Endothelial cell of umbilical vein (primary cell): ENCODE data around the gene ABR.

Source experiments
- CTCF ChIP-seq, 2 donors: IDR thresholded peaks; 1 replicate in 1 of 2; 2 replicates in 1 of 2; pipeline ENCODE4 v1.5.1; 2011; ENCODE audit warnings: low read length in 2 of 2, mild to moderate bottlenecking in 2 of 2, moderate library complexity in 2 of 2, control low read depth in 1 of 2, inconsistent platforms in 1 of 2, low read depth in 1 of 2; ENCODE audit not compliant: insufficient read depth in 1 of 2; ENCODE audit errors: extremely low read depth in 1 of 2
- EZH2 ChIP-seq: IDR thresholded peaks from 2 replicates; pipeline ENCODE4 v1.6.1; 2012; ENCODE audit warnings: borderline replicate concordance, low read depth, mild to moderate bottlenecking, moderate library complexity, low read length, inconsistent platforms; ENCODE audit not compliant: severe bottlenecking
- FOS ChIP-seq: IDR thresholded peaks from 2 replicates; pipeline ENCODE4 v1.6.1; 2011; ENCODE audit warnings: mild to moderate bottlenecking, low read length, moderate library complexity, borderline replicate concordance; ENCODE audit not compliant: insufficient read depth
- GATA2 ChIP-seq: IDR thresholded peaks from 2 replicates; pipeline ENCODE4 v1.7.0; 2011; ENCODE audit warnings: low read depth, mild to moderate bottlenecking, moderate library complexity, mixed read lengths, low read length; ENCODE audit not compliant: insufficient read length, insufficient read depth
- JUN ChIP-seq: IDR thresholded peaks from 2 replicates; pipeline ENCODE4 v1.6.1; 2011; ENCODE audit warnings: borderline replicate concordance, low read depth; ENCODE audit not compliant: insufficient read length, insufficient read depth
- MAX ChIP-seq: IDR thresholded peaks from 2 replicates; pipeline ENCODE4 v1.6.1; 2011; ENCODE audit not compliant: insufficient read depth, insufficient read length
- MYC ChIP-seq: IDR thresholded peaks from one replicate; pipeline ENCODE4 v1.6.1; 2011; ENCODE audit warnings: mild to moderate bottlenecking, low read depth, low read length
- POLR2A ChIP-seq: IDR thresholded peaks from 2 replicates; pipeline ENCODE4 v1.6.1; 2012; ENCODE audit warnings: low read depth, mild to moderate bottlenecking, control low read depth, low read length
- POLR2AphosphoS5 ChIP-seq: IDR thresholded peaks from 2 replicates; pipeline ENCODE4 v1.6.1; 2012; ENCODE audit warnings: low read depth, mild to moderate bottlenecking, control low read depth, low read length, moderate library complexity; ENCODE audit not compliant: insufficient read depth

- no peak for TF ChIP-seq EZH2
- no peak for TF ChIP-seq JUN
- no peak for TF ChIP-seq CTCF (IDR thresholded peaks at IDR 0.05; ENCODE audit: extremely low read depth in 1 of 2, insufficient read depth in 1 of 2, low read depth in 1 of 2, low read length in 2 of 2)
- TF ChIP-seq POLR2AphosphoS5, result no peak
- TF ChIP-seq POLR2A, result no peak
- TF ChIP-seq MAX, result no peak
- TF ChIP-seq GATA2, result no peak
- no peak for TF ChIP-seq MYC
- TF ChIP-seq FOS, result no peak
Observed at GRCh38 chr17:1222321-1222720, 42.5 kb upstream of the ABR start.
